Measurements from ENCODE around the gene TUBG1. TPM values are rescaled to one million over a fixed set of nuclear protein-coding genes. Genes with fewer than 3 reads are reported as not detected.
"Not testable (repeated sequence)": the region's sequence is repeated elsewhere in the genome, so short reads cannot be mapped to it uniquely, and the experiment has no call there.

TUBG1 gene
- total RNA-seq, 1 experiment from 2014 or later, result 139 TPM

GRCh38 chr17:42609814-42610801 lies 625 bp downstream of the TUBG1 start:
- intact Hi-C loops (cut with micrococcal nuclease), result loop anchor here (2.0 kb wide), 1 partner anchor 69 kb away; no protein-coding TSS in a partner anchor
- ChIA-PET RAD21 (ENCODE audit: low non-redundant PET in 1 of 2, low total read pairs in 2 of 2, uncharacterized antibody in 2 of 2, unreplicated experiment in 2 of 2) (interaction anchor here (0.8 to 1.0 kb wide), 5 partner anchors 14 to 154 kb away, joined by 3 to 6 read pairs (median 3); partner anchors contain the start of gene PSMC3IP (in 1 of the 2)), POLR2A (interaction anchor here (0.8 to 2.2 kb wide), 6 partner anchors 8 to 68 kb away, joined by 3 to 16 read pairs (median 4); partner anchors contain the start of gene PLEKHH3), CTCF (interaction anchor here (1.0 to 3.1 kb wide), 6 partner anchors 9 to 69 kb away, joined by 3 to 17 read pairs (median 8); partner anchors contain the start of gene TUBG2)
- Histone ChIP-seq H3K79me2 (ENCODE audit: insufficient read depth, low read length) (peaks cover 62% of the 10 kb centered on the region), H3K36me3 (ENCODE audit: control insufficient read depth in 1 of 2, insufficient read depth in 2 of 2, low read length in 2 of 2) (peaks cover 29 to 33% of the 10 kb centered on the region in 2 experiments; a peak in 3 of 4 replicates), H3K27ac (ENCODE audit: low read depth, low read length) (peak overlapping the region; percentile 82), H3K4me2 (ENCODE audit: low read length) (peak overlapping the region; percentile 83), H3K4me3 (replicated peaks in 1 of 2; ENCODE audit: low read depth in 1 of 2, low read length in 2 of 2) (peak overlapping the region; percentile 76 to 85), H3K4me1 (ENCODE audit: control insufficient read depth in 1 of 2, insufficient read depth in 2 of 2, low read length in 2 of 2) (peaks cover 0 to 12% of the 10 kb centered on the region in 2 experiments; a peak in 3 of 4 replicates), H3K9ac (ENCODE audit: low read length) (peak overlapping the region; percentile 96)
- not testable (repeated sequence) for H4K20me1 ChIP-seq (ENCODE audit: insufficient read depth); H3K9me3 ChIP-seq (ENCODE audit: control insufficient read depth in 1 of 2, insufficient read depth in 1 of 2, low read depth in 1 of 2, low read length in 2 of 2); DNase-seq (ENCODE audit: low read depth, low spot score); H3K27me3 ChIP-seq (ENCODE audit: insufficient read depth, low read length); H3K9me2 ChIP-seq (ENCODE audit: insufficient read depth); H2AFZ ChIP-seq (ENCODE audit: low read depth, low read length, poor library complexity, severe bottlenecking)
- TSS peak; percentile 76 for BruUV-seq (replicated peaks)
- peak; percentile 45 for ATAC-seq

GRCh38 chr17:42612013-42612412 lies 2.5 kb downstream of the TUBG1 start:
- POLR2A ChIA-PET, result interaction anchor here (0.7 kb wide), 1 partner anchor 34 kb away, joined by 3 read pairs; no protein-coding TSS in a partner anchor
- DNase-seq (ENCODE audit: low read depth, low spot score) (no peak), ATAC-seq (no peak)
- RAD21 ChIA-PET (ENCODE audit: low non-redundant PET in 1 of 2, low total read pairs in 2 of 2, uncharacterized antibody in 2 of 2, unreplicated experiment in 2 of 2), result interaction anchor here in 1 of 2 experiments (0.6 kb wide), 1 partner anchor 8 kb away, joined by 4 read pairs; no protein-coding TSS in a partner anchor
- H3K79me2 ChIP-seq (ENCODE audit: insufficient read depth, low read length), result peaks cover 45% of the 10 kb centered on the region
- peaks cover 0 to 12% of the 10 kb centered on the region in 2 experiments; a peak in 3 of 4 replicates for H3K4me1 ChIP-seq (ENCODE audit: control insufficient read depth in 1 of 2, insufficient read depth in 2 of 2, low read length in 2 of 2)
- CTCF ChIA-PET, result no interaction called here
- intact Hi-C loops (cut with micrococcal nuclease), result no loop called here
- H4K20me1 ChIP-seq (ENCODE audit: insufficient read depth), result no peaks in the 10 kb centered on the region
- TSS peak; percentile 8 for BruUV-seq (replicated peaks)
- no peak for TF ChIP-seq MAX (IDR thresholded peaks at IDR 0.05)
- TF ChIP-seq TCF7L2 (IDR thresholded peaks at IDR 0.05; ENCODE audit: borderline replicate concordance, extremely low read depth, insufficient read depth, insufficient read length), result no peak
- TF ChIP-seq EZH2phosphoT487 (IDR thresholded peaks at IDR 0.05; ENCODE audit: borderline replicate concordance), result no peak
- TF ChIP-seq CEBPB (IDR thresholded peaks at IDR 0.05; ENCODE audit: low read depth), result no peak
- no peak for TF ChIP-seq RAD21 (IDR thresholded peaks at IDR 0.05; ENCODE audit: low read depth)
- no peak for TF ChIP-seq CBX3 (IDR thresholded peaks at IDR 0.05; ENCODE audit: low read depth)
- TF ChIP-seq SP1 (IDR thresholded peaks at IDR 0.05; ENCODE audit: low read depth), result no peak
- TF ChIP-seq REST (IDR thresholded peaks at IDR 0.05; ENCODE audit: low read depth), result no peak
- no peak for TF ChIP-seq ZBTB33 (IDR thresholded peaks at IDR 0.05; ENCODE audit: extremely low read depth, insufficient replicate concordance, low read length)
- TF ChIP-seq FOSL1 (IDR thresholded peaks at IDR 0.05; ENCODE audit: low read depth), result no peak
- no peak for TF ChIP-seq SIN3A (IDR thresholded peaks at IDR 0.05; ENCODE audit: low read depth)
- TF ChIP-seq SRF (IDR thresholded peaks at IDR 0.05; ENCODE audit: low read depth), result no peak
- H3K27ac ChIP-seq (ENCODE audit: low read depth, low read length), result no peak overlapping the region
- no peak overlapping the region for H3K9ac ChIP-seq (ENCODE audit: low read length)
- no peaks in the 10 kb centered on the region for H3K9me3 ChIP-seq (ENCODE audit: control insufficient read depth in 1 of 2, insufficient read depth in 1 of 2, low read depth in 1 of 2, low read length in 2 of 2)
- peaks cover 35 to 43% of the 10 kb centered on the region in 2 experiments for H3K36me3 ChIP-seq (ENCODE audit: control insufficient read depth in 1 of 2, insufficient read depth in 2 of 2, low read length in 2 of 2)
- H3K9me2 ChIP-seq (ENCODE audit: insufficient read depth), result no peaks in the 10 kb centered on the region
- H3K27me3 ChIP-seq (ENCODE audit: insufficient read depth, low read length), result no peaks in the 10 kb centered on the region
- H3K4me2 ChIP-seq (ENCODE audit: low read length), result no peak overlapping the region
- no peak overlapping the region for H3K4me3 ChIP-seq (replicated peaks in 1 of 2; ENCODE audit: low read depth in 1 of 2, low read length in 2 of 2)
- H2AFZ ChIP-seq (ENCODE audit: low read depth, low read length, poor library complexity, severe bottlenecking), result no peak overlapping the region
